HG03571 (cell line): ENCODE data around the gene FRMD8.

Source experiments
- ATAC-seq: cut with Tn5 transposase; IDR thresholded peaks from one replicate; pipeline ENCODE4 v1.9.1; 2021; ENCODE audit not compliant: unreplicated experiment

The FRMD8 gene, protein sequence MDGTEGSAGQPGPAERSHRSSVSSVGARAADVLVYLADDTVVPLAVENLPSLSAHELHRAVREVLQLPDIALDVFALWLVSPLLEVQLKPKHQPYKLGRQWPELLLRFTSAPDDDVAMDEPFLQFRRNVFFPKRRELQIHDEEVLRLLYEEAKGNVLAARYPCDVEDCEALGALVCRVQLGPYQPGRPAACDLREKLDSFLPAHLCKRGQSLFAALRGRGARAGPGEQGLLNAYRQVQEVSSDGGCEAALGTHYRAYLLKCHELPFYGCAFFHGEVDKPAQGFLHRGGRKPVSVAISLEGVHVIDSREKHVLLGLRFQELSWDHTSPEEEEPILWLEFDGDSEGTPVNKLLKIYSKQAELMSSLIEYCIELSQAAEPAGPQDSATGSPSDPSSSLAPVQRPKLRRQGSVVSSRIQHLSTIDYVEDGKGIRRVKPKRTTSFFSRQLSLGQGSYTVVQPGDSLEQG

DNA sequence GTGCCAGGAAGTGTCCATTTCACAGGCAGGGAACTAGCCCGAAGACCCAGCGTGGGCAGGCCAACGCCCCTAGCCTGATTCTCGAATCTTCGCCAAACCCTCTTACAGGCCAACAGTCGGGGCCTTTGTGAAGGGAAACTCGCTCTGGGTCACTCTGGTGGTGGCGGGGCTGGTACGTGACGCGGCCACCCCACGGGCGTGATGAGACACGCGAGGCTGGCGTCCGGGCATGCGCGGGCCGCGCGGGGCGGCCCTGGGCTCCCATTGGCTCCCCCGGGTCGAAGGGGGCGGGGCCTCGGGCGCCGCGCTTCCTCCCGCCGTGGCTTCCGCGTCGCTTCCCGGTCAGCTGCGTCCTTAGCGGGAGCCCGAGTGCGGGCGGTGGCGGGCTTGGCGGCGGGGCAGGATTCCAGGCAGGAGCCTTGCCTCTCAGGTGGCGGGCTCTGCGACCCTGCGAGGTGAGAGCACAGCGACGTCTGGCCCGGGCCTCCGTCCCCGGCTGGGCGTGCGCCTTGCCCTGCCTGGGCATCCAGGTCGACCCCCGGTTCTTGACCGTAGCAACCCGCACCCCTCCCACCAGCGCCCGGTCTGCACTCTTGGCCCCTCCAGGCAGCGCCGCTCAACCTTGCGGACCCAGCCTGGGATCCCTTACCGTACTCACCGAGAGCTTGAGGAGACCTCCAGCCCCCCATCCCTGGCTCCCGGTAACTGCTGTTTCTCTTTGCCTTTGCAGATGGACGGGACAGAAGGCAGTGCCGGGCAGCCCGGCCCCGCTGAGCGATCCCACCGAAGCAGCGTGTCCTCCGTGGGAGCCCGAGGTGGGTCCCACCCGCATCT lies at the start of gene FRMD8:
TSS of gene FRMD8 (plus strand) at position 331 of the 834 bp plus-strand sequence. CDS start at position 731, 400 bp downstream.
- peak; percentile 34 for ATAC-seq

DNA sequence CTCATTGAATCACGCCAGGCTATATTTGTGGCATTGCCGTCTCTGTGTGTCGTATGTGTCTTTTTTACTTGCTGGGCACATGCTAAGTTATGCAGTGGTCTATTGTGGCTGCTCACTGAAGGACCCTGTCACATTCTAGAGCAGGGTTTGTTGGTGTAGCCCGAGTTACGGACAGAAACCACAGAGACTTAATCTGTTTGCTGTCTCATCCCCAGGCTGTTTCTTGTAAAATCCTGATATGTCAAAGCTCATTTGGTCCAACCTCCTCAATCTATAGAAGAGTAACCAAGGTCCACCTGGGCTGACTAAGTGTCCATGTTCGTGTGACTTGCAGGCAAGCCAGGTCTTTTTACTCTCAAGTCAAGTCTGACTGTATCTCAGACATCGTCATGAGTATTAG lies 47.8 kb upstream of the FRMD8 start:
- ATAC-seq: no peak

DNA sequence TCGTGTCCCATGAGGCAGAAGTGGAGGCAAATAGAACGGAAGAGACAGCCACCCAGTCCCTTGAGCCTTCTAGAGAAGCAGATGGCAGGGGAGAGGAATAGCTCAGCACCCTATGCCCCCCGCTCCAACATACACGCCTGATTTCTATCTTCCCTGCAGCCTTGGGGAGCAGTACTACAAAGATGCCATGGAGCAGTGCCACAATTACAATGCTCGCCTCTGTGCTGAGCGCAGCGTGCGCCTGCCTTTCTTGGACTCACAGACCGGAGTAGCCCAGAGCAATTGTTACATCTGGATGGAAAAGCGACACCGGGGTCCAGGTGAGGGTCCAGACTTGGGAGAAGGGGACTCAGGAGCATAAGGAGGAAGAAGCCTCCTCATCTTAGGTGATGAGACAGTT lies 46.2 kb upstream of the FRMD8 start:
- no peak for ATAC-seq

DNA sequence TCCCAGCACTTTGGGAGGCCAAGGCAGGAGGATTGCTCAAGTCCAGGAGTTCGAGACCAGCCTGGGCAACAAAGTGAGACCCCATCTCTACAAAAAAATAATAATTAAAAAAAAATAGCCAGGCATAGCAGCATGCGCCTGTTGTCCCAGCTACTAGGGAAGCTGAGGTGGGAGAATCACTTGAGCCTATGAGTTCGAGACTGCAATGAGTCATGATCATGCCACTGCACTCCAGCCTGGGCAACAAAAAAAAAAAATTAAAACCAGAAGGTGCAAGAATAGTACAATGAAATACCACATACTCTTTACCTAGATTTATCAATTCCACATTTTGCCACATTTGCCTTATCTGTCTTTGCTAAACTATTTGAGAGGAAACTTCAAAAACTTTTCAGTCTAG lies 44.6 kb upstream of the FRMD8 start:
- ATAC-seq: no peak

DNA sequence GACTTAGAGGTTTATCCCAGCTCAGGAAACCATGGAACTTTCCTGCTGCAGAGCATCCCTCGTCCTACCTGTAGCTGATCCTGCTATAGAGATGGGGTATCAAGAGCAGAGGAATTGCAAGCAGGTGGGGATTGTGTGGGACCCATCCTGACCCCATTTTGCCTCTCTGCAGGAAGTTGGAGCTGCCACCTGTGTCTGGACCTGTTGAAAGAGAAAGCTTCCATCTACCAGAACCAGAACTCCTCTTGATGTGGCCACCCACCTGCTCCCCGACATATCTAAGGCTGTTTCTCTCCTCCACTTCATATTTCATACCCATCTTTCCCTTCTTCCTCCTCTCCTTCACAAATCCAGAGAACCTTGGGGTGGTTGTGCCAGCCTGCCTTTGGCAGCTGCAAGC lies 34.9 kb upstream of the FRMD8 start:
- no peak for ATAC-seq

DNA sequence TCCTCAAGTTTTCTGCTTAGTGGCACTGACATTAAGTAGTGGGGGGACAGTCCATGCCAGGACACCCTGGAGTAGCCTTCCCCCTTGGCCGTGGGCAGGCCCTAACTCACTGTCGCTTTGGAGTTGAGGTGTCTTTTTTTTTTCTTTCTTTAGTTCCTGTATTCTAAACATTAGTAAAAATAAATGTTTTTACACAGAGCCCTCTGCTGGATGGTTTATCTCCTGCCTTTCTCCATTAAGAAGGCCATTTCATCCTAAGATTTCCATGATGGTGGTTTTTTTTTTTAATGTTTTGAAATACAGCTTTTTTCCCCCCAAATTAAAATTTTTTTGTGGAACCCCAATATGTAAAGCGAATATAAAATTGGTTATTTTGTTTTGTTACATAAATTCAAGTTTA lies 33.7 kb upstream of the FRMD8 start:
- no peak for ATAC-seq

DNA sequence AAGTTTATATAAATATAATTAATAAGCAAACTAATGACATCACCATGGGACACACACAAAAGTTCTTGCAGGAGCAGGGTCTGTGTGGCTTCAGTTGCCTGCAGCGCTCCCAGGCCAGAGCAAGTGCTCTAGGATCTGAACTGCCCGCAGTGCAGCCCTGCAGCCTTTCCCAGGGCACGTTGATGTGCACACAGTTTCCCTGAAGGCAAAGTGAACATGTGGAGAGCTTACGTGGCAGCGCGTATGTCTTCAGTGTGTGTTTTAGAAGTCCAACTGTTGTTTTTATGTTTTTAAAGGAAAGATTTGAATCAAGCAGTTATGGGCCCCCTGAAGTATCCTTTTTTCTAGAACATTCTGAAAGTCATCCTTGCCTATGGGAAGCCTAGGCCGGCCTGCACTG lies 33.1 kb upstream of the FRMD8 start:
- ATAC-seq: no peak

DNA sequence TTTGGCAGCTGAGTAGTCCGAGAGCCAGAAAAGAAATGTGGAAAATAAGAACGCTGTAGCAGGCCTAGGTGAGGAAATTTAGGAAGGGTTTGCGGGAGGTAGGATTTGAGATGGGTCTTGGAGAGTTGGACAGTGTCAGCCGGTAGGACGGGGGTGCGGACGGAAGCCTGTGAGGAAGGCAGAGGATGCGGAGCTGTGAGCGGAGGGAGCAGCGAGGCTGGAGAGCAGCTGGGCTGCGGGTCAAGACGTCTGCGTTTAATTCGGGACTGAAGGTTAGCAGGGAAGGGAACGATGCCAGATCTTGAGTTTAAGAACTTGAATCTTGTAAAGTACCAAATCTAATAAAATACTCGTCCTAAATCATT lies 32.6 kb upstream of the FRMD8 start:
- no peak for ATAC-seq

DNA sequence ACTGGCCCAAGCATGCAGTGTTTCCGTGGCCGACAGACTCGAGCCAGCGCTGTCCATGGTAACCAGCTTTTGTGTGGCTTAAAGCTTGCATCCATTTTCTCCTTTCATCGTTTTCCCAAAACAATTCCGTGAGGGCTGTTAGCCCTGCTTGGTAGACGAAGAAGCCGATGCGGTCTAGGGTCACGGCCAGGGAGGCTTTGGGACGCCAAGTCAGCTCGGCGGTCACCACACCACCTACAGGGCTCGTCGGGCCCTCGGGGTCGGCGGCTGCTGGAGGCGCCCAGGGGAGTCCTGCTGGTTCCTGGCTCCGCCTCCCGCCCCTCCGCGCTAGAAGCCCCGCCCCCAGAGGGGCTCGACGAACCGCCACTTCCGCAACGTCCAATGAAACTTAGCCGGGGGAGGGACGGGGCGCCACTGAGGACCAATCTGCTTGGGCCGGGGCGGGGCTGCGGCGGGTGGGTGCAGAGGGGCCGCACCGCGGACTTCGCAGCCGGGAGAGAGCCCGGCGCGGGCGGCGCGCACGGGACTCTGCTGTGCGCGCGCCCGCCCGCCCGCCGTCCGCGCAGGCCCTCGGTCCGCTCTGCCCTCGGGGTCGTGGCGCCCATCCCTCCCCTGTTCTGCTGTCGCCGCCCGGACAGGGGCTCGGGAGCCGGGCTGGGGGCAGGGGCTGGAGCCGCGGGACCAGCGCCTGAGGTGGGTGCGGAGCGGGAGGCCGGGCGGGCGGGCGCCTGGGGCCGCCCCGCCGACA lies 32.0 kb upstream of the FRMD8 start, which contains the start of gene TIGD3:
TSS of gene TIGD3 (plus strand) at position 487 of the 748 bp plus-strand sequence. CDS start 1,058 bp downstream, outside the sequence.
- ATAC-seq: peak; percentile 83

DNA sequence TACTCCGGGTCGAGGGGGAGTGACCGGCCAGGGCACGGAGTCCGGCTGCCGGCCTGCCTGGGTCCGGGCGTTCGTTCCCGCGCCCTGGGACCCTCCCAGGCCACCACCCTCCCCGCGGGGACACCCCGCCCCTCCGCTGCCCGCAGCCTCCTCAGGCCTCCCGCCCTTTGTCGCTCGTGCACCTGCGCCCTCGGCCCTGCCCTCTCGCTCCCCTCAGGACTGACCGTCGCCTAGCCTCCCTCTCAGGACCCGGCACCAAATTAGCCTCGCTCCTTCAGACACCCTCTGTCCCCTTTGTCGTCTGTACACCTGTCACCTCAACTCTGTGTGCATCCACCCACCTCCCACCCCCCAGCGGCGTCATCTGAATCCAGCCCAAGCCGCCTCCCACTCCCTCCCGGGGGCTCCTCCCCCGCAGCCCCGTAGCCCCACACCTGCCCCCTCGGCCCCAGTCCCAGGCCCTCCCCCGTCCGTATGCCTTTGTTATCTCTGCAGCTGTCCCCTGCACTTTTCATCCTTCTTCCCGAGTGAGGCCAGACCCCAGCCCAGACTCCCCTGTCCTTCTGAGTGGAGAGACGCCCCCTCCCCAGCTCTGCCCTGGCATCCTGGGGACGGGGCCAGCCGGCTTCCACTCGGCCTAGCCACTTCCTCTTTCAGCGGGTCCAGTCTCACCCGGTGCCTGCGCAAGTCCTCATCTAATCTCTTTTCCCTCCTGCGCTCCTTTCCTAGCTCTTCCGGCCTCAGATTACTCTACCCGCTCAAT lies 31.2 kb upstream of the FRMD8 start:
- ATAC-seq: peak; percentile 17

DNA sequence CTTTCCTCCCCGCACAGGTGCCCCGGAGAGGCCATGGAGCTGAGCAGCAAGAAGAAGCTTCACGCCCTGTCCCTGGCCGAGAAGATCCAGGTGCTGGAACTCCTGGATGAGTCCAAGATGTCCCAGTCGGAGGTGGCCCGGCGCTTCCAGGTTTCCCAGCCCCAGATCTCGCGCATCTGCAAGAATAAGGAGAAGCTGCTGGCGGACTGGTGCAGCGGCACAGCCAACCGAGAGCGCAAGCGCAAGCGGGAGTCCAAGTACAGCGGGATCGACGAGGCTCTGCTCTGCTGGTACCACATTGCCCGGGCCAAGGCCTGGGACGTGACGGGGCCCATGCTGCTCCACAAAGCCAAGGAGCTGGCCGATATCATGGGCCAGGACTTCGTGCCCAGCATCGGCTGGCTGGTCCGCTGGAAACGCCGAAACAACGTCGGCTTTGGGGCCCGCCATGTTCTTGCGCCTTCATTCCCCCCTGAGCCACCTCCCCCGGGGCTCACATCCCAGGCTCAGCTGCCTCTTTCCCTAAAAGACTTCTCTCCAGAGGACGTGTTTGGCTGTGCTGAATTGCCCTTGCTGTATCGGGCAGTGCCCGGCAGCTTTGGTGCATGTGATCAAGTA lies 30.6 kb upstream of the FRMD8 start:
- no peak for ATAC-seq

DNA sequence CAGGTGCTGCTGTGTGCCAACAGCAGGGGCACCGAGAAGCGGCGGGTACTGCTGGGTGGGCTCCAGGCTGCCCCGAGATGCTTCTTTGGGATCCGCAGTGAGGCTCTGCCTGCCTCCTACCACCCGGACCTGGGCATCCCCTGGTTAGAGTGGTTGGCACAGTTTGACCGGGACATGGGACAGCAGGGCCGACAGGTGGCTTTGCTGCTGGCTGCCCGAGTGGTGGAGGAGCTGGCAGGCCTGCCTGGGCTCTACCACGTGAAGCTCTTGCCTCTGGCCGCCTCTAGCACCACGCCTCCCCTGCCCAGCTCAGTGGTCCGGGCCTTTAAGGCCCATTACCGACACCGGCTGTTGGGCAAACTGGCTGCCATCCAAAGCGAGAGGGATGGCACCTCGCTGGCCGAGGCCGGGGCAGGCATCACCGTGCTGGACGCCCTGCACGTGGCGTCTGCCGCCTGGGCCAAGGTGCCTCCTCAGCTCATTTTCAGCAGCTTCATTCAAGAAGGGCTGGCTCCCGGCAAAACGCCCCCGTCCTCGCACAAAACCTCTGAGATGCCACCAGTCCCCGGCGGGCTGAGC lies 30.0 kb upstream of the FRMD8 start:
- no peak for ATAC-seq

DNA sequence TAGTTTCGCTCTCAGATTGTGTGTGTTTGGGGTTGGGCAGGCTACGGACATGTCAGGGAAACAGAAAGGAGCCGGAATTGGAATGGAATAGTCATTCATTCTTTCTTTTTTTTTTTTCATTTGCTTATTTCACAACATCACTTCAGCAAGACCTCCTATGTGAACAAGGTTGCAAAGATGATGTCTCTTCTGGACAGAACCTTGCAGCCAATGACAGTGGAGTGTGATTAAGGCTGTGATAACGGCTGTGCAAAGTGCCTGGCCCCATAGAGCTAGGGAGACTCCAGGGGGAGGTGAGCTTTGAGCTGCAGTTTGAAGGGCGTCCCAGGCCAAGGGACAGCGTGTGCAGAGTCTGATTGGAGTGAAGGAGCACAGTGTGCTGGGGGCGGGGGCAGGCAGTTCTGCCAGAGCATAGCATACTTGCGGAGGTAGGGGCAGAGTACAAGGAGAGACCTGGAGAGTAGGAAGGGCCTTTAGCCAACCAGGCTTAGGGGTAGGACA lies 28.5 kb upstream of the FRMD8 start:
- no peak for ATAC-seq

DNA sequence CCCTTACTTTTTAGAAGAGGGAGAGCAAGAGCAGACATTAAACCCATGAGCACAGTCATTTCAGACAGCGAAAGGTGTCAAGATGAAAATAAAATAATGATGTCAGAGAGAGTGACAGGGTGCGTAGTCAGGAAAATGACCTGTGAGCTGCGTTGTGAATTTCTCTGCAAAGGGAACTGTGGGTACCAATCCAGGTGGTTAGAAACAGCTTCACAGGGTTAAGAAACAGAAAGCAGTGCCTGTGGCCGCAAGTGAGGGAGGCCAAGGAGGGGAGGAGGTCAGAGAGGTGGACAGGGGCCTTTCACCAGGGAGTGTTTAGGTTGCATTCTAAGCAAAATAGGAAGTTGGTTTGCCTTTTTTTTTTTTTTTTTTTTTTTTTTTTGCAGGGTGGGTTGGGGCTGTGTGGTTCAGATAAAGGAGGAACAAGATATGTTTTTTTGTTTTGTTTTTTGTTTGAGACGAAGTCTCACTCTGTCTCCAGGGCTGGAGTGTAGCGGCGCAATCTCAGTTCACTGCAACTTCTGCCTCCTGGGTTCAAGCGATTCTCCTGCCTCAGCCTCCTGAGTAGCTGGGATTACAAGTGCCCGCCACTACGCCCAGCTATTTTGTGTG lies 24.0 kb upstream of the FRMD8 start:
- peak; percentile 60 for ATAC-seq

DNA sequence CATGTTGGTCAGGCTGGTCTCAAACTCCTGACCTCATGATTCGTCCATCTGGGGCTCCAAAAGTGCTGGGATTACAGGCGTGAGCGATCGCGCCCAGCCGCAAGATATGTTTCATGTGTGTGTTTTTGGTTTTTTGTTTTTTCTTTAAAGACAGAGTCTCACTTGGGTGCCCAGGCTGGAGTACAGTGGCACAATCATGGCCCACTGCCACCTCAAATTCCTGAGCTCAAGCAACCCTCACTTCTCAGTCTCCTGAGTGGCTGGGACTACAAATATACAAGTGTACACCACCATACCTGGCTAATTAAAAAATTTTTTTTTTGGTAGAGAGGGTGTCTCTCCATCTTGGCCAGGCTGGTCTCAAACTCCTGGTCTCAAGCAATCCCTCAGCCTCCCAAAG lies 23.5 kb upstream of the FRMD8 start:
- no peak for ATAC-seq

DNA sequence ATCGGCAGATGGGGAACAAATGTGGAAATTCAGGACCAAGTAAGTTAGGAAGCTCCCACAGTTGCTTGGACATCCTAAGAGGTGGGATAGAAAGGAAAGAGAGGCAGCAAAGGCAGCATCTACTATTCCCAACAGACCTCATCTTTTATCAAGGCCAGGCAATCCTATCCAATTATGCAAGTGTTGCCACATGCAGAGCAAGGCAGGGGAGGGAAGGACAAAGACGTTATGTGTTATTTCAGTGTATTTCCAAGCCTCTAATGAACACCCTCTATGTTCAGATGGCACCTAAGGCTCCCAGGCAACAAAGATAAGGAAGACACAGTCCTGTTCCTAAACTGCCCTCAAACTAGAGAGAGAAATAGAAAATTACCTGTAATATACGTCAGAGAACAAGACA lies 22.7 kb upstream of the FRMD8 start:
- no peak for ATAC-seq

DNA sequence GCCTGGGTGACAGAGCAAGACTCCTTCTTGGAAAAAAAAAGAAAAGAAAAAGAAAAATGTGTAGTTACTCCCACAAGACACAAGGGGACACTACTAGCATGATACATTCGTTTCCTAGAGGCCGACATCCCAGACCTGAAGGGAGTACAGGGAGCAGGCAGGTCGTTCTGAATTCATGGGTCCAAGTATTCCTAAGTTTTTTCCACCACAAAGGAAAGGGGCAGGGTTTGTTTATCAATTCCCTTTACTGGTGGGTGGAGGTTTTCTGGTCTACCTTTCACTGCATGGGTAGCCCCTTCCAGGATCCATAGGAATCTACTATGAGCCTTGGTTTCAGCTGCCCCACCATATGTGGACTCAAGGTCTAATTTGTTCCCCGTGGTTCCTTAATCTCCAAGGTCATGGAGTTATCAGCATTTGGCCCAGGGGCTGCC lies 20.1 kb upstream of the FRMD8 start:
- no peak for ATAC-seq

DNA sequence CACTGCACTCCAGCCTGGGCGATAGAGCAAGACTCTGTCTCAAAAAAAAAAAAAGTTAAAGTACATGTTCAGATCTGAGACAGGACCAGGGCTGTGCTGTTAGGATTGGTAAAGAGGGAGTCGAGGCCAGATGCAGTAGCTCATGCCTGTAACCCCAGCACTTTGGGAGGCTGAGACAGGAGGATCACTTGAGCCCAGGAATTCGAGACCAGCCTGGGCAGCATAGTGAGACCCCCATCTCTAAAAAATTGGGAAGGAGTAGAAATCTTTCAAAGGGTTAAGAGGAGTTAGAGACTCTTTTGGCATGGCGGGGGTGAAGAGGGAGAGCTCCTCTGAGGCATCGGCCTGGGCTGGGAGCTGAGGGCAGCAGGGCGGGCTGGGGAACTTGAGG lies 15.8 kb upstream of the FRMD8 start:
- no peak for ATAC-seq
